Stomach (tissue), 4 donors: ENCODE data around the gene BTBD2.

Experiments used
- EP300 ChIP-seq: sonication (generic); formaldehyde crosslinking; IDR thresholded peaks from one replicate; pipeline ENCODE4 v1.6.1; 2017; ENCODE audit warnings: antibody characterized with exemption
- POLR2AphosphoS5 ChIP-seq, 3 donors: sonication (generic); formaldehyde crosslinking; IDR thresholded peaks; one replicate each; pipeline ENCODE4 v1.6.1; 2016; ENCODE audit warnings: antibody characterized with exemption in 3 of 3
- TF ChIP-seq, protein P1 (sequence below), 7 experiments: fragments of 450-650 bp in 4 of 7; fragments of 200-600 bp in 3 of 7; sonication (generic) in 3 of 7; IDR thresholded peaks; one replicate each; pipeline ENCODE4 v1.5.1; 2016 to 2019; ENCODE audit warnings: antibody characterized with exemption in 7 of 7, control low read depth in 2 of 7, mild to moderate bottlenecking in 1 of 7

DNA sequence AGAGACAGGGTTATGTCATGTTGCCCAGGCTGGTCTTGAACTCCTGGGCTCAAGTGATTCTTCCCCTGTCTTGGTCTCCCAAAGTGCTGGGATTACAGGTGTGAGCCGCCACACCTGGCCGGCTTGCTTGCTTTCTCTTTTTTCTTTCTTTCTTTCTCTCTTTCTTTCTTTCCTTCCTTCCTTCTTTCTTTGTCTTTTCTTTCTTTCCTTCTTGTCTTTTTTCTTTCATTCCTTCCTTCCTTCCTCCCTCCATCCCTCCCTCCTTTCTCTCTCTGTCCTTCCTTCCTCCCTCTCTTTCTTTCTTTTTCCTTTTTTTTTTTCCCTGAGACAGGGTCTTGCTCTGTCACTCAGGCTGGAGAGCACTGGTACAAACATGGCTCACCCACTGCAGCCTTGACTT is 6.8 kb upstream of the BTBD2 start:
- TF ChIP-seq, protein P1, sequence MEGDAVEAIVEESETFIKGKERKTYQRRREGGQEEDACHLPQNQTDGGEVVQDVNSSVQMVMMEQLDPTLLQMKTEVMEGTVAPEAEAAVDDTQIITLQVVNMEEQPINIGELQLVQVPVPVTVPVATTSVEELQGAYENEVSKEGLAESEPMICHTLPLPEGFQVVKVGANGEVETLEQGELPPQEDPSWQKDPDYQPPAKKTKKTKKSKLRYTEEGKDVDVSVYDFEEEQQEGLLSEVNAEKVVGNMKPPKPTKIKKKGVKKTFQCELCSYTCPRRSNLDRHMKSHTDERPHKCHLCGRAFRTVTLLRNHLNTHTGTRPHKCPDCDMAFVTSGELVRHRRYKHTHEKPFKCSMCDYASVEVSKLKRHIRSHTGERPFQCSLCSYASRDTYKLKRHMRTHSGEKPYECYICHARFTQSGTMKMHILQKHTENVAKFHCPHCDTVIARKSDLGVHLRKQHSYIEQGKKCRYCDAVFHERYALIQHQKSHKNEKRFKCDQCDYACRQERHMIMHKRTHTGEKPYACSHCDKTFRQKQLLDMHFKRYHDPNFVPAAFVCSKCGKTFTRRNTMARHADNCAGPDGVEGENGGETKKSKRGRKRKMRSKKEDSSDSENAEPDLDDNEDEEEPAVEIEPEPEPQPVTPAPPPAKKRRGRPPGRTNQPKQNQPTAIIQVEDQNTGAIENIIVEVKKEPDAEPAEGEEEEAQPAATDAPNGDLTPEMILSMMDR (IDR thresholded peaks at IDR 0.05), result no peak
- TF ChIP-seq EP300, result no peak
- no peak for TF ChIP-seq POLR2AphosphoS5 (IDR thresholded peaks at IDR 0.05)
